GM06990 (cell line): ENCODE measurements around the gene CASKIN2.

ENCODE experiments used
- DNase-seq: peaks from one replicate; pipeline ENCODE4 v3.0.0-alpha.2; 2011; ENCODE audit not compliant: insufficient read length; ENCODE audit errors: extremely low read depth
- H3K27me3 ChIP-seq: replicated peaks from 2 replicates; pipeline ENCODE4 v1.6.0; 2011; ENCODE audit warnings: low read length; ENCODE audit not compliant: control insufficient read depth, insufficient read depth
- H3K36me3 ChIP-seq: 2 replicates; pipeline ENCODE4 v1.5.1; 2011; ENCODE audit warnings: low read length; ENCODE audit not compliant: control insufficient read depth, insufficient read depth
- H3K4me3 ChIP-seq: replicated peaks from 2 replicates; pipeline ENCODE4 v1.5.1; 2011; ENCODE audit warnings: low read depth, mild to moderate bottlenecking, control low read depth, low read length
- TF ChIP-seq, protein P1 (sequence below): IDR thresholded peaks from 2 replicates; pipeline ENCODE4 v1.5.1; 2011; ENCODE audit warnings: low read length, control low read depth, mild to moderate bottlenecking, inconsistent platforms; ENCODE audit not compliant: insufficient read depth, poor library complexity, severe bottlenecking

The CASKIN2 gene

DNA sequence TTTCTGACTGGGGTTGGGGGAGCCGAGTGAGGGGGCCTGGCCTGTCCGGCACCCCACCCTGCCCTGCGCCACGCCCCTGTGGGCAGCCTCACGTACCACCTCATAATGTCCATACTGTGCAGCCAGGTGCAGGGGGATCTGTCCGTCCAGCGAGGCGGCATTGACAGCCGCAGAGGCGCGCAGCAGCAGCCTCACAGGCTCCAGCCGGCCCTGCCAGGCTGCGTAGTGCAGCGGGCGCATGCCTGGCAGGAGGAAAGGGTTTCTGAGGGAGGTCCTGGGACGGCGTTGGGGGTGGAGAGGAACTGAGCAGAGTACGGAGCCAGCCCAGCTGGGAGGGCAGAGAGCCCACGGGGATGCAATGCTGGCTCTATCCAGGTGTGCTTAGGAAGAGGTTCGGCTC, 8.4 kb downstream of the CASKIN2 start:
- Histone ChIP-seq H3K27me3 (no peaks in the 10 kb centered on the region), H3K36me3 (no peaks in the 10 kb centered on the region), H3K4me3 (no peak overlapping the region)
- no peak for DNase-seq
- TF ChIP-seq, protein P1, sequence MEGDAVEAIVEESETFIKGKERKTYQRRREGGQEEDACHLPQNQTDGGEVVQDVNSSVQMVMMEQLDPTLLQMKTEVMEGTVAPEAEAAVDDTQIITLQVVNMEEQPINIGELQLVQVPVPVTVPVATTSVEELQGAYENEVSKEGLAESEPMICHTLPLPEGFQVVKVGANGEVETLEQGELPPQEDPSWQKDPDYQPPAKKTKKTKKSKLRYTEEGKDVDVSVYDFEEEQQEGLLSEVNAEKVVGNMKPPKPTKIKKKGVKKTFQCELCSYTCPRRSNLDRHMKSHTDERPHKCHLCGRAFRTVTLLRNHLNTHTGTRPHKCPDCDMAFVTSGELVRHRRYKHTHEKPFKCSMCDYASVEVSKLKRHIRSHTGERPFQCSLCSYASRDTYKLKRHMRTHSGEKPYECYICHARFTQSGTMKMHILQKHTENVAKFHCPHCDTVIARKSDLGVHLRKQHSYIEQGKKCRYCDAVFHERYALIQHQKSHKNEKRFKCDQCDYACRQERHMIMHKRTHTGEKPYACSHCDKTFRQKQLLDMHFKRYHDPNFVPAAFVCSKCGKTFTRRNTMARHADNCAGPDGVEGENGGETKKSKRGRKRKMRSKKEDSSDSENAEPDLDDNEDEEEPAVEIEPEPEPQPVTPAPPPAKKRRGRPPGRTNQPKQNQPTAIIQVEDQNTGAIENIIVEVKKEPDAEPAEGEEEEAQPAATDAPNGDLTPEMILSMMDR: no peak

DNA sequence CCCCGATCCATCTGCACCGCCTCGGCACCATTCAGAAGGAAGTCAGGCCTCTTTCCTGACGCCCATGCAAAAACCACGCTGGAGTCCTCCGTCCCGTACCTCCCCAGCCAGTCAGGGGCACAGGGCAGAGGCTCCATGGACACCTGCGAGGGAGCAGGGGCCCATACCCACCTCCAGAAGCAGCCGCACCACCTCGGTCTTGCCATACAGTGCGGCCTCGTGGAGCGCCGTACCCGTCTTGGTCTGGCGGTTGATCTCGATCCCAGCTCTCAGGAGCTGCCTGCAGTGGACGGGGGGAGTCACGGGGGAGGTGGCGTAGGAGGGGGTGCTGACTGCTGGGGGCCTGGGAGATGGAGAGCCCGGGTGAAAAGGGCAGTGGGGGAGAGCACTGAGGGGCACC, 9.2 kb downstream of the CASKIN2 start:
- DNase-seq: no peak
- H3K27me3 ChIP-seq: no peaks in the 10 kb centered on the region
- no peaks in the 10 kb centered on the region for H3K36me3 ChIP-seq
- TF ChIP-seq, protein P1: no peak
- no peak overlapping the region for H3K4me3 ChIP-seq

DNA sequence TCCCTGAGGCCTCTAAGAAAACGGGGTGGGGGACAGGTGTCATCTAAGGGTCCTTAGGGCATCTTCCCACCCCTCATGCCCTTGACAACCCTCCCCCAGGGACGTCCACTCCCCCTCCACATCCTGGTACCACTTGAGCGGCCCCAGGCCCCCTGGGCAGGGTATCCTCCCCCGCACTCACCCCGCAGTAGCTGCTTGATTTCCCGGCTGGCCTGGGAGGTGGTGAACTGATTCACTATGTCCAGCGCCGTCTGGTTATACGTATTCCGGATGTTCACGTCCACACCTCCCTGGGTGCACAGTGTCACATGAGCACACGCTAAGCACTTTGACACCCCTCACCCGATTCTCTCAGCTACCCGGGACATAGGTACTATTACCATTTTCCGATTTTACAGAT, 9.7 kb downstream of the CASKIN2 start:
- TF ChIP-seq, protein P1: no peak
- H3K4me3 ChIP-seq: no peak overlapping the region
- no peaks in the 10 kb centered on the region; the same call in 1 of the 2 replicates for H3K36me3 ChIP-seq
- no peak for DNase-seq
- no peaks in the 10 kb centered on the region for H3K27me3 ChIP-seq

DNA sequence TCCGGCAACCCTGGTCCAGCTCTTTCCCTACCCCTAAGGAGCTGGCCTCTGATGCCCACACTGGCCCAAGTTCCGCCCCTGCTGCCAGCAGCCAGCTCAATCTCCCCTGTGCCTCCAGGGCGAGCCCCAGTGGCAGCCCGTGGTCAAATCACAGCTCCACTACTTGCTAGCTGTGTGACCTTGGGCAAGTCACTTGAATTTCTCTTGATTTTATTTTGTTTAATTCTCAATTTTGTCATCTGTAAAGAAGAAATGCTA, 10.3 kb downstream of the CASKIN2 start:
- no peak for DNase-seq
- Histone ChIP-seq H3K36me3 (no peaks in the 10 kb centered on the region; the same call in 1 of the 2 replicates), H3K4me3 (no peak overlapping the region), H3K27me3 (no peaks in the 10 kb centered on the region)
- TF ChIP-seq, protein P1: no peak

DNA sequence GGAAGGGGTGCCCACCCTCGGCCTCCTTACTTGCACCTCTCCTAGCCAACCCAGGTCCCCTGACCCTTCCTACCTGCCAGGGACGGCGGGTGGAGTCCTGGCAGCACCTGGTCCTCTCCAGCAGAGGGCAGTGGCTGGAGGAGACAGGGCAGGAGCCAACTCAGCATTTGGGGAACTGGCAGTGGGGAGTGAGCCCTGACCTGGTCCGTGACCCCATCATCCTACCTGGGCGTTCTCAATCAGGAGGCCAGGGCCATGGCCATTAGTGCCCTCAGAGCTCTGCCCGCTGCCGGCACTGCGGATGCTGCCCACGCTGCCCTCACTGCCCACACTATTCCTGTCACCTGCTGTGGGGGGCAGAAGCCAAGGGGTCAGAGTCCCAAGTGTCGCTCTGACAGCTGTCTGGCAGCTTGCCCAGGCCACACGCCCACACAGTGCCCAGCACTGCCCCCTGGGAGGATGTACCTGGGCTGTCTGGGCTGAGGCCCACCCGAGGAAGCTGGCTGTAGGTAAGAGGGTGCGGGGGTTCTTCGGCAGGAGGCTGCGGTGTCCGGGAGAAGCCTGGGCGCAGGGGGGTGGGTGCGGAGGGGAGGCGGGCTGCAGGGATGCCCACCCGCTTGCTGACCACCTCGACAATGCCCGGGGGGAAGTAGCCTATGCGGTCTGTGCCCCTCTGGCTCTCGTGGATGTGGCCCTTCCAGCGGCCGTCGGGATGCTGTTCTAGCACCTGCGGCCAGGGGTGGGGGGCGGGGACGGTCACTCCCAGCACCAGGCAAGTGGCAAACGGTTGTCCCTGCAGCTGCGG, 10.8 kb downstream of the CASKIN2 start:
- H3K36me3 ChIP-seq: no peaks in the 10 kb centered on the region; the same call in 1 of the 2 replicates
- H3K4me3 ChIP-seq: no peak overlapping the region
- no peaks in the 10 kb centered on the region for H3K27me3 ChIP-seq
- TF ChIP-seq, protein P1: peak; percentile 86
- DNase-seq: no peak

DNA sequence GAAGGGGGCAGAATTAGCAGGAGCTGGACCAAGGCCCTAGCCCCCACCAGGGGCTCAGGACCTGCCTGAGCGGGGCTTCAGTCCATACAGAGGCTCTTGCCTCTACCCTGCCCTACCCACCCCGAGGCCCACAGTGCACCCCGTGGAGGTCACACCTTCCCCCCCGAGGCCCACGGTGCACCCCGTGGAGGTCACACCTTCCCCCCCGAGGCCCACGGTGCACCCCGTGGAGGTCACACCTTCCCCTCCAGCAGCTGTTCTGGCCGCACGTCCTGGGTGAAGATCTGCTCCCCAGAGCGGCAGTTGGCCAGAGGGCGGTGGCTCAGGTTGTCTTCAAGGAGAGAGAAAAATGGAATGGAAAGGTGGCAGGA, 11.4 kb downstream of the CASKIN2 start:
- TF ChIP-seq, protein P1: no peak
- no peaks in the 10 kb centered on the region for H3K27me3 ChIP-seq
- DNase-seq: no peak
- H3K36me3 ChIP-seq: peaks cover under 1% of the 10 kb centered on the region
- no peak overlapping the region for H3K4me3 ChIP-seq
